Measurements from ENCODE around the gene MRPL58. TPM values are rescaled to one million over a fixed set of nuclear protein-coding genes. Genes with fewer than 3 reads are reported as not detected.

MRPL58 gene
- total and polyA plus RNA-seq, 10 donors, result 16.5 to 60.7 (median 31.7) TPM

GRCh38 chr17:75069783-75070182 lies 57.3 kb downstream of the MRPL58 start:
- TF ChIP-seq CTCF (IDR thresholded peaks at IDR 0.05 in 8 of 11, conservative IDR thresholded peaks at IDR 0.05 in 3 of 11) (peak in 3 of 11 experiments; percentile 11 to 24 (median 13)), POLR2AphosphoS5 (IDR thresholded peaks at IDR 0.05) (no peak)
- intact Hi-C loops (cut with DNase I; ENCODE audit: low total_unique reads), result no loop called here
- DNase-seq, result peak; percentile 33
- H3K27ac ChIP-seq, result no peak overlapping the region
- H3K36me3 ChIP-seq, result peaks cover 0 to 9% (median 4%) of the 10 kb centered on the region in 6 donors
- H3K4me3 ChIP-seq, result no peak overlapping the region
- WGBS, 5 donors, result 88 to 95% (median 92%) methylated on average over 2 of the region's 2 CpGs
- no peaks in the 10 kb centered on the region for H3K9me3 ChIP-seq
- H3K27me3 ChIP-seq (replicated peaks in 1 of 7), result no peaks in the 10 kb centered on the region
- peaks cover 0 to 33% (median 2%) of the 10 kb centered on the region in 6 donors for H3K4me1 ChIP-seq

Small RNA genes lying within 50 kb of the gene (small RNA-seq; reads per million reads assigned to genes)
- gene AC111186.1 (0 reads per million in 4 donors), gene RN7SL573P (0 reads per million in 4 donors), gene RNU6-362P (0 reads per million in 4 donors)

Other genes starting within 250 kb of the MRPL58 start
- 10 to 100 TPM; 25.6 to 48.4 (median 41.5) TPM for gene NAT9, start 236.3 kb upstream of the MRPL58 start, total RNA-seq
- gene NAT9, start 236.3 kb upstream of the MRPL58 start, polyA plus RNA-seq, result 10 to 100 TPM; 30.4 to 37.4 (median 33.2) TPM
- gene GRIN2C, start 152.8 kb upstream of the MRPL58 start, total RNA-seq, result 1 to 10 TPM in 1 of 7 donors, under 1 TPM in 3, not detected in 3; 0.17 to 1.5 (median 0.43) TPM
- gene GRIN2C, start 152.8 kb upstream of the MRPL58 start, polyA plus RNA-seq, result under 1 TPM in 2 of 3 donors, not detected in 1; 0.02 to 0.16 TPM
- 100 to 1,000 TPM in 1 of 7 donors, 10 to 100 TPM in 6; 17.7 to 114 (median 41.3) TPM for gene FDXR, start 139.7 kb upstream of the MRPL58 start, total RNA-seq
- gene FDXR, start 139.7 kb upstream of the MRPL58 start, polyA plus RNA-seq, result 10 to 100 TPM; 13.6 to 66.1 (median 17.9) TPM
- gene FADS6, start 119.0 kb upstream of the MRPL58 start, total RNA-seq, result 1 to 10 TPM; 1.5 to 8.8 (median 5.4) TPM
- 1 to 10 TPM in 1 of 3 donors, under 1 TPM in 2; 0.13 to 2.4 (median 0.61) TPM for gene FADS6, start 119.0 kb upstream of the MRPL58 start, polyA plus RNA-seq
- not detected for gene USH1G, start 89.4 kb upstream of the MRPL58 start, total RNA-seq
- gene USH1G, start 89.4 kb upstream of the MRPL58 start, polyA plus RNA-seq, result not detected
- gene OTOP2, start 88.4 kb upstream of the MRPL58 start, total RNA-seq, result not detected
- not detected for gene OTOP2, start 88.4 kb upstream of the MRPL58 start, polyA plus RNA-seq
- gene OTOP3, start 76.8 kb upstream of the MRPL58 start, total RNA-seq, result not detected
- gene OTOP3, start 76.8 kb upstream of the MRPL58 start, polyA plus RNA-seq, result not detected
- gene HID1, start 39.9 kb upstream of the MRPL58 start, total RNA-seq, result 10 to 100 TPM; 11.9 to 39.4 (median 26.5) TPM
- gene HID1, start 39.9 kb upstream of the MRPL58 start, polyA plus RNA-seq, result 10 to 100 TPM in 2 of 3 donors, 1 to 10 TPM in 1; 5.2 to 23.8 (median 17.2) TPM
- 1 to 10 TPM; 1.5 to 6.0 (median 3.0) TPM for gene CDR2L, start 25.0 kb upstream of the MRPL58 start, total RNA-seq
- 1 to 10 TPM in 1 of 3 donors, under 1 TPM in 2; 0.48 to 1.5 (median 0.85) TPM for gene CDR2L, start 25.0 kb upstream of the MRPL58 start, polyA plus RNA-seq
- gene ATP5PD, start 34.3 kb downstream of the MRPL58 start, total RNA-seq, result 100 to 1,000 TPM; 124 to 164 (median 137) TPM
- gene ATP5PD, start 34.3 kb downstream of the MRPL58 start, polyA plus RNA-seq, result 100 to 1,000 TPM; 257 to 312 (median 270) TPM
- gene KCTD2, start 34.6 kb downstream of the MRPL58 start, total RNA-seq, result 10 to 100 TPM; 23.0 to 28.4 (median 25.5) TPM
- 10 to 100 TPM; 11.0 to 27.2 (median 11.9) TPM for gene KCTD2, start 34.6 kb downstream of the MRPL58 start, polyA plus RNA-seq
- 10 to 100 TPM in 6 of 7 donors, 1 to 10 TPM in 1; 9.3 to 31.0 (median 14.9) TPM for gene SLC16A5, start 75.3 kb downstream of the MRPL58 start, total RNA-seq
- 1 to 10 TPM; 3.1 to 6.4 (median 4.7) TPM for gene SLC16A5, start 75.3 kb downstream of the MRPL58 start, polyA plus RNA-seq
- 10 to 100 TPM; 10.5 to 19.2 (median 14.7) TPM for gene ARMC7, start 97.3 kb downstream of the MRPL58 start, total RNA-seq
- 10 to 100 TPM in 2 of 3 donors, 1 to 10 TPM in 1; 7.8 to 12.4 (median 10.0) TPM for gene ARMC7, start 97.3 kb downstream of the MRPL58 start, polyA plus RNA-seq
- gene NT5C, start 119.1 kb downstream of the MRPL58 start, total RNA-seq, result 10 to 100 TPM; 48.2 to 77.9 (median 54.6) TPM
- gene NT5C, start 119.1 kb downstream of the MRPL58 start, polyA plus RNA-seq, result 100 to 1,000 TPM; 105 to 145 (median 139) TPM
- 100 to 1,000 TPM in 2 of 7 donors, 10 to 100 TPM in 5; 47.1 to 116 (median 92.1) TPM for gene JPT1, start 141.8 kb downstream of the MRPL58 start, total RNA-seq
- gene JPT1, start 141.8 kb downstream of the MRPL58 start, polyA plus RNA-seq, result 100 to 1,000 TPM; 106 to 192 (median 164) TPM
- gene SUMO2, start 170.3 kb downstream of the MRPL58 start, total RNA-seq, result 100 to 1,000 TPM in 4 of 7 donors, 10 to 100 TPM in 3; 67.7 to 310 (median 251) TPM
- gene SUMO2, start 170.3 kb downstream of the MRPL58 start, polyA plus RNA-seq, result 100 to 1,000 TPM in 2 of 3 donors, 10 to 100 TPM in 1; 97.3 to 127 (median 117) TPM
- gene NUP85, start 193.0 kb downstream of the MRPL58 start, total RNA-seq, result 10 to 100 TPM; 35.5 to 83.8 (median 66.1) TPM
- 10 to 100 TPM; 45.8 to 79.8 (median 61.8) TPM for gene NUP85, start 193.0 kb downstream of the MRPL58 start, polyA plus RNA-seq
- gene GGA3, start 248.9 kb downstream of the MRPL58 start, total RNA-seq, result 10 to 100 TPM; 38.0 to 73.7 (median 65.2) TPM
- 10 to 100 TPM; 14.1 to 37.9 (median 26.9) TPM for gene GGA3, start 248.9 kb downstream of the MRPL58 start, polyA plus RNA-seq
- gene MRPS7, start 249.2 kb downstream of the MRPL58 start, total RNA-seq, result 10 to 100 TPM; 32.2 to 38.4 (median 35.1) TPM
- gene MRPS7, start 249.2 kb downstream of the MRPL58 start, polyA plus RNA-seq, result 10 to 100 TPM; 39.1 to 62.7 (median 47.2) TPM